ENCODE results near the gene HERC2. TPM values are rescaled to one million over a fixed set of nuclear protein-coding genes. Genes with fewer than 3 reads are reported as not detected.
"Not testable (repeated sequence)": the region's sequence is repeated elsewhere in the genome, so short reads cannot be mapped to it uniquely, and the experiment has no call there.

The HERC2 gene
- total and polyA plus RNA-seq, 9 donors: 33.3 to 83.3 (median 48.9) TPM

GRCh38 chr15:28296814-28297213 lies 25.2 kb downstream of the HERC2 start:
- intact Hi-C loops (cut with DNase I); H3K4me3 ChIP-seq; H3K27me3 ChIP-seq; DNase-seq; H3K36me3 ChIP-seq; H3K9me3 ChIP-seq; H3K4me1 ChIP-seq (ENCODE audit: insufficient read depth); H3K27ac ChIP-seq: not testable (repeated sequence)
- WGBS, 3 donors: 95 to 100% (median 95%) methylated on average over 4 of the region's 4 CpGs

DNA sequence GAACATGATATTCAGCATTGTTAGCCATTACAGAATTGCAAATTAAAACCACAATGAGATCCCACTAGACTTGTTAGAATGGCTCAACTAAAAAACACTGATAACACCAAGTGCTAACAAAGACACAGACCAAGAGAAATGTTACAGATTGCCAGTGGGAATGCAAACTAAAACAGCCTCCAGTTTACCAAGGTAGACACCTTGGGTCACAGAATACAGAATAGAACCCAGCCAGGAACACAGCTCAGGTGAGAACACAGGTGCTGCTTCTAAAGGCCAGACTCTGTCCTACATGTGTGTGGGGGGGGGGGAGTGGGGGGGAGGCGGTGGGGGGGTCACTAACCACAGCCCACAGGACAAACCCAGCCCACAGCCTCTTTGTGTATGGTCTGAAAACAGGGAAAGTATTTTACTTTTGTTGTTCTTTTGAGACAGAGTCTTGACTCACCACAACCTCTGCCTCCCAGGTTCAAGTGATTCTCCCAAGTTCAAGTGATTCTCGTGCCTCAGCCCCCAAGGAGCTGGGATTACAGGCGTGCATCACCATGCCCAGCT lies 26.9 kb downstream of the HERC2 start:
- H3K27ac ChIP-seq; intact Hi-C loops (cut with DNase I); H3K36me3 ChIP-seq; H3K4me1 ChIP-seq (ENCODE audit: insufficient read depth); H3K27me3 ChIP-seq; DNase-seq; H3K4me3 ChIP-seq; H3K9me3 ChIP-seq: not testable (repeated sequence)
- WGBS, 3 donors: 59 to 79% (median 78%) methylated on average over 3 of the region's 3 CpGs

- 16 to 41% (median 33%) methylated on average over 8 to 10 of the region's 10 CpGs for WGBS, 3 donors
- H3K9me3 ChIP-seq; H3K4me3 ChIP-seq; H3K36me3 ChIP-seq; H3K27ac ChIP-seq; intact Hi-C loops (cut with DNase I); H3K27me3 ChIP-seq; H3K4me1 ChIP-seq (ENCODE audit: insufficient read depth): not testable (repeated sequence)
- peak in 3 of 5 donors; percentile 19 to 44 (median 32) for DNase-seq
These were observed 27.4 kb downstream of the HERC2 start for GRCh38 chr15:28294560-28294959.

GRCh38 chr15:28289694-28290463 lies 32.1 kb downstream of the HERC2 start:
- no peaks in the 10 kb centered on the region for H3K27me3 ChIP-seq
- H3K4me3 ChIP-seq: no peak overlapping the region
- DNase-seq: no peak
- no peak overlapping the region for H3K27ac ChIP-seq
- H3K4me1 ChIP-seq (ENCODE audit: insufficient read depth): no peaks in the 10 kb centered on the region
- H3K36me3 ChIP-seq: no peaks in the 10 kb centered on the region
- intact Hi-C loops (cut with DNase I): no loop called here
- TF ChIP-seq EP300 (IDR thresholded peaks at IDR 0.05) (no peak), POLR2A (IDR thresholded peaks at IDR 0.05) (no peak)
- TF ChIP-seq, protein P1, sequence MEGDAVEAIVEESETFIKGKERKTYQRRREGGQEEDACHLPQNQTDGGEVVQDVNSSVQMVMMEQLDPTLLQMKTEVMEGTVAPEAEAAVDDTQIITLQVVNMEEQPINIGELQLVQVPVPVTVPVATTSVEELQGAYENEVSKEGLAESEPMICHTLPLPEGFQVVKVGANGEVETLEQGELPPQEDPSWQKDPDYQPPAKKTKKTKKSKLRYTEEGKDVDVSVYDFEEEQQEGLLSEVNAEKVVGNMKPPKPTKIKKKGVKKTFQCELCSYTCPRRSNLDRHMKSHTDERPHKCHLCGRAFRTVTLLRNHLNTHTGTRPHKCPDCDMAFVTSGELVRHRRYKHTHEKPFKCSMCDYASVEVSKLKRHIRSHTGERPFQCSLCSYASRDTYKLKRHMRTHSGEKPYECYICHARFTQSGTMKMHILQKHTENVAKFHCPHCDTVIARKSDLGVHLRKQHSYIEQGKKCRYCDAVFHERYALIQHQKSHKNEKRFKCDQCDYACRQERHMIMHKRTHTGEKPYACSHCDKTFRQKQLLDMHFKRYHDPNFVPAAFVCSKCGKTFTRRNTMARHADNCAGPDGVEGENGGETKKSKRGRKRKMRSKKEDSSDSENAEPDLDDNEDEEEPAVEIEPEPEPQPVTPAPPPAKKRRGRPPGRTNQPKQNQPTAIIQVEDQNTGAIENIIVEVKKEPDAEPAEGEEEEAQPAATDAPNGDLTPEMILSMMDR (IDR thresholded peaks at IDR 0.05): no peak
- H3K9me3 ChIP-seq: peaks cover 0 to 2% of the 10 kb centered on the region in 2 donors
- 85 to 90% (median 88%) methylated on average over 10 of the region's 10 CpGs for WGBS, 3 donors

- H3K4me1 ChIP-seq (ENCODE audit: insufficient read depth); H3K9me3 ChIP-seq; DNase-seq; H3K27me3 ChIP-seq; H3K4me3 ChIP-seq; intact Hi-C loops (cut with DNase I); H3K27ac ChIP-seq; H3K36me3 ChIP-seq: not testable (repeated sequence)
- 58 to 64% (median 63%) methylated on average over 7 of the region's 7 CpGs for WGBS, 3 donors
These were observed 32.9 kb downstream of the HERC2 start for GRCh38 chr15:28288830-28289693.

GRCh38 chr15:28286659-28287058 lies 35.3 kb downstream of the HERC2 start:
- DNase-seq; H3K27me3 ChIP-seq; H3K4me1 ChIP-seq (ENCODE audit: insufficient read depth); H3K27ac ChIP-seq; intact Hi-C loops (cut with DNase I); H3K9me3 ChIP-seq; H3K36me3 ChIP-seq; H3K4me3 ChIP-seq: not testable (repeated sequence)
- WGBS, 3 donors: 68 to 73% (median 73%) methylated on average over 8 of the region's 8 CpGs

DNA sequence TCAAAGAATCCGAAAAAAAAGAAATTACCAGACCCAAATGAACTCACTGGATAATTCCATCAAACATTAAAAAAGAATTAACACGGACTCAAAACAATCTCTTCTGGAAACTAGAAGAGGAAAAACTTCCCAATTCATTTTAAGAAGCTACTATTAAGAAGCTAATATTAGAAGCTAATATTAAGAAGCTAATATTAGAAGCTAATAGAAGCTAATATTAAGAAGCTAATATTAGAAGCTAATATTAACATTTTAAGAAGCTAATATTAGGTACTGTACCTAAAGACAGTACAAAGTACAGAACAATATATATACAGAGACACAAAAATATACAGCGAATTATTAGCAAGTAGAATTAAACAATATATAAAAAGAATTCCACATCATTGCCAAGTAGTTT lies 35.9 kb downstream of the HERC2 start:
- 91 to 98% (median 95%) methylated on average over 3 of the region's 3 CpGs for WGBS, 3 donors
- Histone ChIP-seq H3K9me3 (peaks cover 0 to 2% of the 10 kb centered on the region in 2 donors), H3K36me3 (no peaks in the 10 kb centered on the region), H3K4me3 (no peak overlapping the region), H3K4me1 (ENCODE audit: insufficient read depth) (no peaks in the 10 kb centered on the region), H3K27ac (no peak overlapping the region), H3K27me3 (no peaks in the 10 kb centered on the region)
- intact Hi-C loops (cut with DNase I): no loop called here
- no peak for DNase-seq
- no peak for TF ChIP-seq POLR2A (IDR thresholded peaks at IDR 0.05)
- TF ChIP-seq, protein P1 (IDR thresholded peaks at IDR 0.05): no peak
- TF ChIP-seq EP300 (IDR thresholded peaks at IDR 0.05): no peak

Measured in ovary (tissue), 9 donors.